ENCODE measurements around the gene FAM78A.
A peak's percentile ranks its signal among the peaks of the same experiment; 100 is the strongest.

FAM78A gene

GRCh38 chr9:131287359-131287758 lies 11.0 kb upstream of the FAM78A start:
- CTCF ChIA-PET: interaction anchor here (1.4 kb wide), 1 partner anchor 9 kb away, joined by 3 read pairs; no protein-coding TSS in a partner anchor
- no peak for TF ChIP-seq CTCF (IDR thresholded peaks at IDR 0.05; ENCODE audit: insufficient read depth, low read length, missing control alignments)
- no peak overlapping the region for H3K4me3 ChIP-seq (ENCODE audit: low read depth, low read length)
- DNase-seq (ENCODE audit: low read depth, low spot score): no peak
- POLR2A ChIA-PET: no interaction called here

- TF ChIP-seq CTCF (IDR thresholded peaks at IDR 0.05; ENCODE audit: insufficient read depth, low read length, missing control alignments): no peak
- no peak for DNase-seq (ENCODE audit: low read depth, low spot score)
- H3K4me3 ChIP-seq (ENCODE audit: low read depth, low read length): no peak overlapping the region
- ChIA-PET POLR2A (no interaction called here), CTCF (interaction anchor here (0.8 kb wide), 1 partner anchor 50 kb away, joined by 3 read pairs; no protein-coding TSS in a partner anchor)
These were observed 8.5 kb upstream of the FAM78A start for GRCh38 chr9:131284856-131285255.

DNA sequence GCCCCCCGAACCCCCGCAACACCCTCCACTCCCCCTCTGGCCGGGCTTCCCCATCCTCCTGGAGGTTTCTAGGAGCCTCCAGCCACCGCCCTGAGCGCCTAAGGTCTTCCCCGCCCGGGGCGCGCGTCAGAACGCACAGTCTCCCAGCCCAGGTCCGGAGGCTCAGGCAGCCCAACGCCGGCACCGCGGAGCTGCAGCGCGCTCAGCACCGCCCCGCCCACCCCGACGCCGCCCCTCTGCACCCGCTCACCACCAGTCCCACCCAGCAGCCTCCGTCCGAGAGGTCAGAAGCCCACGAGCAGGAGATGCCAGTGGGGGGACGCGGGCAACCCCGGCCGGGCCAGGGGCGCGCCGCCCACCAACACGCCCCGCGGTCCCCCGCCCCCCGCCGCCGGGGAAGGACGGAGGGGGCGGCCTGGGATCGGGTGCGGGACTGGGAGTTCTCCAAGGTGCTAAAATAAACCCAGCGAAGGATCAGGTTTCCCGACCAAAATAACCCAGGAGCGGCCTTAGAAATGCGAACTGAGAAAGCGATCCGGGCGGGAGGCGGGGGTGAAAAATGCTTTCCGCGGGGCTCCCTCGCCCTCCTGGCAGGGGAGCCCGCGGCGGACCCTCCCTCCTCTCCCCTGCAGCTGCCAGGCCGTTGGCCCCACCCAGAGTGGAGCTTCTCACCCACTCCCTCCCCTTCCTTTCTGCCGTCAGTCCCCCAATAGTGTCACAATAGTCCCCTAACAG lies 6.5 kb upstream of the FAM78A start:
- no peak for DNase-seq (ENCODE audit: low read depth, low spot score)
- POLR2A ChIA-PET: no interaction called here
- peak overlapping the region; percentile 18; the same call in 1 of the 2 replicates for H3K4me3 ChIP-seq (ENCODE audit: low read depth, low read length)
- TF ChIP-seq CTCF (IDR thresholded peaks at IDR 0.05; ENCODE audit: insufficient read depth, low read length, missing control alignments): no peak
- CTCF ChIA-PET: no interaction called here

DNA sequence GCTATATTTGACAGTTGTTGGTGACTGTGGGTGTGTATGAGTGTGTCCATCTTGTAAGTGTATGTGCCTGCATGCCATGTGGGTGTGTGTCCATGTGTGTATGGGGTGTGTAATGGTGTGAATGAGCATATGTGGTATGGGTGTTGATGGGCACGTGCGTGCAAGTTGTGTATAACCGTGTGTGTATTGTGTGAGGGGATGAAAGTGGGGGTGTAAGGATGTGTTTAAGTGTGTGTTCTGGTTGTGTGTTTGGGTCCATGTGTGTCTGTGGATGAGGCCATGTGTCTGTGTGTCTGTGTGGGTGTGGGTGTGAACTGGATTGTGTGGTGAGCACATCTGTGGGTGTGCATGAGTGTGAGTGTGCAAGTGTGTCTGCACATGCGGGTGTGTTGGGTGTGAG lies 5.9 kb upstream of the FAM78A start:
- ChIA-PET CTCF (no interaction called here), POLR2A (no interaction called here)
- H3K4me3 ChIP-seq (ENCODE audit: low read depth, low read length): no peak overlapping the region
- DNase-seq (ENCODE audit: low read depth, low spot score): no peak
- no peak for TF ChIP-seq CTCF (IDR thresholded peaks at IDR 0.05; ENCODE audit: insufficient read depth, low read length, missing control alignments)

- H3K4me3 ChIP-seq (ENCODE audit: low read depth, low read length): no peak overlapping the region
- POLR2A ChIA-PET: no interaction called here
- CTCF ChIA-PET: no interaction called here
- no peak for TF ChIP-seq CTCF (IDR thresholded peaks at IDR 0.05; ENCODE audit: insufficient read depth, low read length, missing control alignments)
- DNase-seq (ENCODE audit: low read depth, low spot score): no peak
These were observed 5.0 kb upstream of the FAM78A start for GRCh38 chr9:131281119-131281965.

GRCh38 chr9:131280660-131281059 lies 4.3 kb upstream of the FAM78A start:
- no peak for TF ChIP-seq CTCF (IDR thresholded peaks at IDR 0.05; ENCODE audit: insufficient read depth, low read length, missing control alignments)
- H3K4me3 ChIP-seq (ENCODE audit: low read depth, low read length): no peak overlapping the region
- no peak for DNase-seq (ENCODE audit: low read depth, low spot score)
- POLR2A ChIA-PET: no interaction called here
- CTCF ChIA-PET: interaction anchor here (1.2 kb wide), 1 partner anchor 9 kb away, joined by 3 read pairs; the partner anchor contains the start of gene PLPP7

Data from AG04449 (cell line).